Measurements from ENCODE around the gene MCM9.

Gene MCM9

DNA sequence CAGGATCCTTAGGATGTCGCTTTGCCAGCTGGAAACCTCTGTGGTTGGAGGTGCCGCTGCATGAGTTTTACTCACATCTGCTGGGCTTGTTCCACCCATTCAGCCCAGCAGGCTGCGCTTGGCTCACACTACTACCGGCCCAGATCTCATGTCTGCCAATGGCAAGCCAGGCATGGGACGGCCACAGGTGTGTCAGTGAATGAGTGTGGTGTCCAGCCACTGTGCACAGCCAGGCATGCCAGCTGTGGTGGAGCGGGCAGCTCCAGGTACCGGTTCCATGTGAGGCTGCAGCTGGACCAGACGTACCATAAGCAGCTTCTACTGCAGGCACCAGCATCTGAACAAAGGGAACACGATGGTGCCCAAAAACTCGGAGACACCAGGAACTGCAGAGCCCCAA is 74.1 kb downstream of the MCM9 start:
- DNase-seq, result no peak

DNA sequence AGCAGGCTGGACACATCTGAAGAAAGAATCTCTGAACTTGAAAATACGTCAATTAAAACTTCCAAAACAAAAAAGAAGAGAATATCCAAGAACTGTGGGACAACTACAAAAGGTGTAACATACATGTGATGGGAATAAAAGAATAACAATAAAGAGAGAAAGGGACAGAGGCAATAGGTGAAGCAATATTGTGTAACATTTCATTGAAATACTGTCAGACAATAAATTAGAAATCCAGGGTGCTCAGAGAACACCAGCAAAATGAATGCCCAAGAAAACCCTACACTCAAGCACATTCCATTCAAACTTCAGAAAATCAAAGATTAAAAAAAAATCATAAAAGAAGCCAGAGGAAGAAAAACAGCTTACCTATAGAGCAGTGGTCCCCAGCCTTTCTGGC is 74.6 kb downstream of the MCM9 start:
- DNase-seq, result no peak

DNA sequence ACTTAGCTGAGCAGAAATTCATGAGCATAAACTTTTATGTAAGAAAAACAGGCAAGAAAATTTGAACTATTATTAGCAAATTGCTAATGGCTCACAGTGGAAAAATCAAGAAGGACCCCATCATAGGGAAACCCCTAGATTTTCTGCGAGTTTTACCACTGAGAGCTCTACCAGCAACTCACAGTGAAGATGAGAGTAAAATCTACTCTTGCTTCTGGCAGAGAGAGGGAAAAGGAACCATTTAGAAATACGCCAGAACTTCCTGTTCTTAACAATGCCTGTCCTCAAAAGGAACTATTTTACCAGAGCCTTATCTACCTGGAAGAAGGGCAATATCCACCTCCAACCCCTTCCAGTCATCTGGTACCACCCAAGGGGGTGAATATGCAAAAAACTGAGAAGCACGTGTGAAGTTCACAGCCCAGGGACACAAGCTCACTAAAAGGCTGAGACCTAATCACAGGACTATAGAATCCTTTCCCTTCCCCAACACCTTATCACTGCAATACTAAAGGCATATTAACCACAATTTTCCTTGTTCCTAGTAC is 75.4 kb downstream of the MCM9 start:
- DNase-seq, result no peak

DNA sequence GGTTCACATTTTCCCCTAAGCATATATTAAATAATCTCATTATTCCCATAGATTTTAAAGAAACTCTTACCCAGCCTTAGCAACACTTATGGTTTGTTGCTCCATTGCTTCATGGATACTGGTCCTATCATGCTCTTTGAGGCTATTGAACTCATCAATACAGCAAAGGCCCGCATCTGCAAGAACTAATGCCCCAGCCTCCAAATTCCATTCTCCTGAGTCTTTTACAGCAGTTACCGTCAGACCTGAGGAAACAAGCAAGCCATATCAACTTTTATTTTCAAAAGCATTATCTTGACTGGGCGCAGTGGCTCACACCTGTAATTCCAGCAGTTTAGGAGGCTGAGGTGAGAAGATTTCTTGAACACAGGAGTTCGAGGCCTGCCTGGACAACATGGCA is 78.7 kb downstream of the MCM9 start:
- no peak for DNase-seq

DNA sequence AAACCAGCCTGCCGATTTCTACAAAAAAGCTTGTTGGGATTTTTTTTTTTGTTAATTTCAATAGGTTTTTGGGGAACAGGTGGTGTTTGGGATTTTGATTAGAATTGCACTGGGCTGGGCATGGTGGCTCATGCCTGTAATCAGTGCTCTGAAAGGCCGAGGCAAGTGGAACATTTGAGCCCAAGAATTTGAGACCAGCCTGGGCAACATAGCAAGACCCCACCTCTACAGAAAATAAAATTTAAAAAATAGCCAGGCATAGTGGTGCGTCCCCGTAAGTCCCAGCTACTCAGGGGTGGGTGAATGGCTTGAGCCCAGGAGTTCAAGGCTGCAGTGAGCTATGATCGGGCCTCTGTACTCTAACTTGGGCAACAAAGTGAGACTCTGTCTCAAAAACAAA is 81.6 kb downstream of the MCM9 start:
- DNase-seq, result no peak

DNA sequence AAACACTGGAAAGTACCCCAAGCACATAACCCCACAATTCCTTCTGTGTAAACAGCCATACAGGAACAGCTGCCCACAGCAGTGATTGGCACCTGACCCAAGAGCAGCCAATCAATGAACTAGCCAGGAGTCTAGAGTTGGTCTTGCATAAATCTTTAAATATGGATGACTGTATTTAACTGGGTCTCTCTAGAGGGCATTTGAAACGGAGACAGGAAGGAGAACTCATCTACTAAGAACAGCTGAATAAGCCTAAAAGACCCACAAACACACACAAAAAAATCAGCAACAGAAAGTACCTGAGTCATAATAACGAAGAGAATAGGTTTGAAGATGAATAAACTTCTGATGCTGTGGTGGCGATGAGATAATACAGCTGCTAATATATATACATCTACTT is 90.0 kb downstream of the MCM9 start:
- no peak for DNase-seq

DNA sequence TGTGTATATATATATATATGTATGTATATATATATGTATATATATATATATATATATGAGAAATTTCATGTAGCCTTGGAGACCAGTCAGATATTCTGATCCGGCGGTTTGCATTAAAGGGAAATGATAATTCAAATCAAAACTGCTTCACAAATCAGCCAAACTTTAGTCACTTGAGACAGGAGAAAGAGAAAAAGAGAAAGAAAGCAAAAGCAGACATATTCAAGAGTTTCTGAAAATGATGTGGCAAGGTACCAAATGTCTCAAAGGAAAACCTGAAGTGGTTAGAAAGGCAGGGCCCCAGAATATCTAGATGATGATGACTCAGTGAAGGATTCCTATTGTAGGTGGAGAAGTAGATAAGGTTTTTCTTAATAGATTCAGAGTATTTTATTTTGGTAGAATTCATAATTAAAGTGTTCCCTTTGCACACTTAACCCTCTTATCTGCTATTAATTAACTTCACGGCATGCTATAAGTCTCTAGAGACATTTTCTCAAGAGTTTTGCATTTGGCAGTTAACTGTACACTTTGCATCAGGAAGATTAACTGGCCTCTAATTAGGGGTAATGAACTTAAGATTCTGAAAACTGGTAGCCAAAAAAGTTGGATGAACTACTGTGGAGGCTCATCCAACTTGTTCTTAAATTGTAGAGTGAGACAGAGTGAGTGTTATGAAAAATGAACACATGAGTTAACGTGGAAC is 91.1 kb downstream of the MCM9 start:
- DNase-seq, result no peak

DNA sequence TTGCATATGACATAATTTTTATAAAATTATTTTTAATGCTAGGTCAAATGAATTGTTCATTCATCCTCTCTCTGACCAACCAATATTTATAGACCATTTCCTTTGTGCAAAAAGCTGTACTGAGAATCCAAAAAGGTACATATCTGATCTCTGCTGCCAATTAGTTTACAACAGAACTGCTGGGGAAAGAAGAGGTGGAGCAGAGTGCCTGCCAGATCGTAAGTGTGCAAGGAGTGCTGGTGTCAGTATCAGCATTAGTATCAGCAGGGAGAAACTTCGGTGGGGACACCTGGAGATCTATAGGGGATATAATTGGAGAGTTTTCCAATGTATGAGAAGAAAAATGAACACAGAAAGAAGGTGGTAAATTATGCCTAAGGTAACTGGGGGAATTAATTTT is 104.3 kb downstream of the MCM9 start:
- no peak for DNase-seq

DNA sequence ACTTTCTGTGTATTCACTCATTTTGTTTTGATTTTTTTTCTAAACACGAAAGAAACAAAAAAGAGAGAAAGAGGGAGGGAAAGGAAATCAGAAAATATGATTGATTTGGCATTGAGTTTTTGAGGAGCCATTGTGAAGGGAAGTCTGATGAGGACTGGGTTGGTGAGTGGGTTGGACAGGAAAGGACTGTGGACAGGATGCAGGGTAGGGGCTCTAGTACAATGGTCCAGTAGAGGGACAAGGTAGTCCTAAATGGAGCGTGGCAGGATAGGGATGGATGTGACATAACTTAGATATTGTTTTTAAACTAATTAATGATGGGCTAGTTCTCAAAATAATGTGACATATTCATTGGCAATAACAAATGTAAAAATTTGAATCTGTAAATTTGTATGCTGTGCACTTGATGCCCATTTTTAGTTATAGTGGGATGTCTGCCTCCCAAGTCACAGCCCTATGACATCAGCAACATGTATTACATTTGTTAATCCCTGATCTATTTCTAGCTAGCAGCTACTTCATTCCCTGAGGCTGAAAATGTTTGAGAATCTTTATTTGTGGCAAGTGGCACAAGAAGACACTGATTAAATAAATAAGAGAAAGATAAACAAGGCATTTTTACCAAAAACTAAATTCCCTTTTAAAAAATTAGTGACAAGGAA is 105.0 kb downstream of the MCM9 start:
- DNase-seq, result no peak

DNA sequence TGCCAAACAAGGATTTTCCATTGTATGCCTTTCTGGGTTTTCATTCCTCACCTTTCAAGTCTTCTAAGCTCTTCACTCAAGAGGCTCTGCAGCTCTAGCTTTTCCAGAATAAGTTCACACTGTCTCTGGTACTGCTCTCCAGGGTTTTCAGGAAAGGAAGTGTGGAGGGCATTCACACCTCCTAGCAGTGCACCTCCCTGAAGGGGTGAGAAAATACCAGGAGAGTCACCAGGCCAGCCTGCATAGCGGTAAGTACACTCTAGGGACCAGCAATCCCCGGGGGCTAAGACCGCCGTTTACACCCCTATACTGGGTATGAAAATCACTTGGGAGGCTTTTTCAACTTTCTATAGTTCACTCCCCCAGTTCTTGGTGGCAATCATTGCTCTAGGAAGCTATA is 108.9 kb downstream of the MCM9 start:
- no peak for DNase-seq

DNA sequence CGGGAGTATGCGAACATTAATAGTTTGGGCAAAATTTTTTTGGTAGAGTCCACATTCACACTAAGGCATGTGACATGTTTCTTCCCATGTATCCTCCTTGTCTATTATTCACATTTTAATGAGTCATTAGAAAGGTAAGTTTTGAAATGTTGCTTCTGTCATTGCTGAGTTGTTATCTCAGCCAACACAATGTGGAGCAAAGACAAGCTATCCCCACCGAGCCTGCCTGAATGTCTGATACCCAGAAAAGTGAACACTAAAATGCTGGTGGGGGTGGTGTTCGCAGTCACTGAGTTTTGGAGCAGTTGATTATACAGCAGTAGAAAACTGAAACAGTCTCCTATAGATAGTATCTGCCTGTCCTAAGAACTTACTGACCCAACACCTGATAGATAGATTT is 109.3 kb downstream of the MCM9 start:
- DNase-seq, result no peak

DNA sequence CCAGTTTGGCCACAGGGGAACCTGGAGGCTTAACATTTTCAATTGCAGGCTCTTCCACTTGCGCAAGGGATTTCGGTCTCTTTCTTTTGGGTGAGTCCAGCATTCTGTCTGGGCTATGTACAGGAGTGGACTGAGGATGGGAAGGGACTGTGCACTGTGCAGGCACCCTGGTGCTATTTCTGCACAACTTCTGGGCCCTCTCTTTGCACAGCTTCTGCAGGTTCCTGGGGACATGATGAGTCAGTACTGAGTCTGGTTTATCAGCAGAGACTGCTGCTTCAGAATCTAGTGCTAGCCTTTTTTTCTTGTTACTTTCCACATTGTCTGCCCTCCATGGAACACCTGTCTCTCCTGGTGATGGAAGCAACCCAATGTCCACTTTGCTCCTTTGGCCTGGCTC is 119.5 kb downstream of the MCM9 start:
- no peak for DNase-seq

DNA sequence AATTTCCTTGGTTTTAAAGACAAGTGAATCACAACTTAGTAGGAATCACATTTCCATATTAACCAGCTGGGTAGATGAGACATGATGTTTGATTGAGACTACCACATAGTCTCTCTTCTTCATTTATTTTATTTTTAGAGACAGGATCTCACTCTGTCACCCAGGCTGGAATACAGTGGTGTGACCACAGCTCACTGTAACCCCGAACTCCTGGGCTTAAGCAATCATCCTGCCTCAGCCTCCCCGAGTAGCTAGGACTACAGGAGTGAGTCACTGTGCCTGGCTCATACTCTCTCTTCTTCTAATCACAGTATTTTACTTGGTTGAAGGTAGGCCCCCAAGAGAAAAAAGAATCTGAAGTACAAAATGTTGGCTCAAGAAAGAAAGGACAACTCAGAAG is 121.2 kb downstream of the MCM9 start:
- peak; percentile 45 for DNase-seq

DNA sequence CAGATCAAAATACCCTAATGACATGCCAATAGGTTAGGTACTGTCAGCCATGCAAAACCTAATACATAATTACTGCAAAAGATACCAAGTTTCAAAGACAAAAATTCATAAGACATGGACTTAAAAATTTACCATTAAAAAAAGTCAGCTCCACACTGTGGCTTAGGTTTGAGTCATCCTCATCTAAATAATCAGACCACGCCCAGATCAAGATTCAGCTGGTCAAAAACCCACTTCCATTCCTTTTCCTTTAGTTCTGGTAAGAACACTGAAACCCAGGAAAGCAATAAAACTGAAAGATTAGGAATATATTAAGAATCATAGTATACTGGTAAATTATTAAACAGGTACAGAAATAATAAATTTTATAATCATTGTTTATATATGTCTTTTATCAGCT is 122.0 kb downstream of the MCM9 start:
- DNase-seq, result no peak

DNA sequence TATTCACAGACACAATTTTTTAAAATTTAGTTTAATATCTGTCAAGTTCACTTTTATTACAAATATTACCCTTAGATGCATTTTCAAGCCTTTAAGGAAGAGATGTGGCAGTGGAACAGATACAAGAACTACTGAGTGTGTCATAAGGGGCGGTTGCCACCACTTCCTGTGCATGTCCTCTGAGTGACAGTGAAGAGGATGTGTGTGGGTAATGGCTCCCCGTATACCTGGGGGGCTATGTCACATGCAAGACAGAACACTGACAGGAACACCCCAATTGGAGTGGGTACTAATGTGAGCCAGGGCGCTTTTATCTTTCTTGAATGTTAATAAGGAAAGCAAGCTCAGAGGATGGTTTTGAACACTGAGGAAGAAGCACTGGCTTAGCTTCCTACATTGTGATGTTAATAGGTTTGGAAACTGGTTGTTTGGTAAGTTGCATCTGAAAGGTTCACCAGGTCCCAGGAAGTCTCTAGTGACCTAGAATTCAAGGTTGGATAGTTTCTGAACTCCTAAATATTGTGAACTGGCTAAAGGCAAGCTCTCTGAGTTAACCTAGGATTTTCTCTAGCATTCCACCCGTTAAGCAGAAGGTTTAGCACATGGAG is 124.4 kb downstream of the MCM9 start:
- peak; percentile 56 for DNase-seq

DNA sequence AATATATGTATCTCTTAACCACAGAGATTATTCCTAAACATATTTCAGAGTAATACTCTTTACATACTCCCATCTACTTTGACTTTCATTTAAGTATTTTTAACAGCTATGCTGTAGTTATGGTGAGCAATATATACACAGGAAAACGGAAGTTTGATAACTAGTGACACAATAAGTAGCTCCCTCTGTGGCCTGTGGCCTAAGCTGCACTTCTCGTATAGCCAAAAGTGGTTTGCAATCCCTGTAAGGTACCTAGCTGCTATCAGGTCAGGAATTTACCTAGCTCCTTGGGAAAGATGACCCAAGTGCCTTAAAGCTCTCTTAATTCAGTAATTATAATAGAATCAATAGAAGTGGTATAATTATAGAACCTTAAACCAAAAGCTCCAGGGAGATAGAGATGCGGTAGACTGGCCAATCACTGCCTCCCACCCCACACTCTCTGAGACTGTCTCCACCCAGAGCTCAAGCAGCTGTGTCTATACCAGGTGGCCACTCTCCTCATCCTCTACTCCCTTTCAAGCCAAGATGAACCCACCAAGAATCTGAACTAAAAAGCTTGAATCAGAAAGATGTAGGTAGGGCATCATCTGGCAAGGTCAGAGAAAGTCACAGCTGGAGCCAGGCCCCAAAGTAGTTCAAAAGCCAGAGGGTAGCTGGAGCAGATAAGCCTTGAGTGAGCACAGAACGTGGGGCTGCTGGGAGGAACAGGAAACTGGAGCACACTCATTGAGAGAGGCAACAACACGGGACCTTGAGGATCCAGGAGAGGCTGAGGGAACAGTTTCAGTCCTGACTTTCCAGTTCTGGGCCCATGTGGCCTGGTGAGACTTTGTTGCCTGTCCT is 125.9 kb downstream of the MCM9 start:
- no peak for DNase-seq

DNA sequence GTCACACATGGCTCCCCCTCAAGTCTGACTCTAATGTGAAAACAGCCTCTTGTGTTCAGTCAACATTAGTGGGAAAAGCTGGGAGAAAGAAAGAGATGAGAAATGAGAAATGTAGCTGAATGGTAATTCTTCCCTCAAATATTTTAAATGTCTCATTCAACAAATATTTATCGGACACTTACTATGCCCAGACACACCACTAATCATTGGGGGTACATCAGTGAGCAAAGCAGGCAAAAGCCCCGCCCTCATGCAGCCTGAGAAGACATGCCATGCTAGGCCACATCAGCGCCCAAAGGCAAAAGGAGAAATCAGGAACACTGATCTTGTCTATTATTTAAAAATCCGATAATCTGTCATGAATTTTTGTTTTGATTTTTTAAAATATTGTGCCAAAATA is 130.9 kb downstream of the MCM9 start:
- DNase-seq, result no peak

DNA sequence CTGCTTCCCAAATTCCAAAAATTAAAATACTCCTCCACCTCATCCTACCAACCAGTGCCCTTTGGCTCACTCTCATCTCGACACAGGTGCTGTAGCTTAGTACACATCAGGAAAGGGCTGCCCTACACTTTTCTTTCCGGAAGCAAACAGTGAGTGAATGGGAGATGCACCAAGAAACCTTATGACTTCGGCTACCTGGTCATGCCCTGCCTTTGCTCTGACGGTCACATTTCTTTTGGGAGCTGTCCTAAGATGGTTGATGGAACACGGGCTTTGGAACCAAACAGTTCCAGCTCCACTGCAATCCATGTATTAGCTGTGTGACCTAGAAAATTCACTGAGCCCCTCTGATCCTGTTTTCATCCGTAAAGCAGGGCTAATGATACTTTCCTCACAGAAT is 133.7 kb downstream of the MCM9 start:
- no peak for DNase-seq

DNA sequence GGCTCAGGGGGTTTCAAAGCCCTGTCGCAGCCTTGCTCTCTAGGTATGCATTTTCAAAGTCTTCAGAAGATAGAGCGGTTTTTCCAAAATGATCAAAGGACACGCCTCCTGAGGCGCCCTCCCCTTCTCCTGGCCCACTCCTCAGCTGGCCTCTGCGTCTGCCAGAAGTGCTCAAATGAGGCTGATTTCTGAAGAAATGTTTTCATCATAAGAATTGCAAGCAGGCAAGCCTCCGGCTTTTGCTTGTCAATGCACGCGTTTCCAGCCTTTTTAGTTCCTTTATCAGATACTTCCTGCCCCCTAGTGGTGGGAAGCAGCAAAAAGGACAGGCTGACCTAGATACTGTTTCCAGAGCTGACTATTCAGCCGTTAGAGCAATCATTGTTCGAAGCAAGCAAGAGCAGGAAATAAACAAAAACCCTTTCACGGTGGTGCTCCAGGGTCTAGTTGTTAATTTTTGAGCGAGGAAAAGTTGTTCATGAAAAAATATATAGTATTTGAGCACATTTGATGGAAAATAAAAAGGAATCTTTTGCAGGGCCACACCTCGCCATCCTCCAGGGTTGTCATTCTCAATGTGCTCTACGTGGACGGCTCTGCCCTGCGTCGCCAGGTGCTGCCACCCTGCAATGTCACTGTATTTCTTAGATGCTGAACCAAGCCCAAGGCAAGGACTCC is 134.4 kb downstream of the MCM9 start:
- peak; percentile 85 for DNase-seq

DNA sequence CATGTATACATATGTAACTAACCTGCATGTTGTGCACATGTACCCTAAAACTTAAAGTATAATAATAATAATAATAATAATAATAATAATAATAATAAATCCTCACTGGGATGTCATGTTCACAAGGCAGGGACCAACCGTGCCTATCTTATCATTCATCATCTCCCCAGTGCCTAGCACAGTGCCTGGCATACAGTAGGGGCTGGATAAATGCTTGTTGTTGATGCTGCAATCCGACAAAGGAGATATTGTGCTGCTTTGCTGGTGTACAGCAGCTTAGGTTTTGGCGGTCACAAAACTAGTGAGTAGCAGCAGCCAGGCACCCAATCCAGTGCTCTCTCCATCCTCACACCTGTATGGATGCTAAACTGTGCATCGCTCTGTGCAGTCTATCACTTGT is 135.1 kb downstream of the MCM9 start:
- no peak for DNase-seq

DNA sequence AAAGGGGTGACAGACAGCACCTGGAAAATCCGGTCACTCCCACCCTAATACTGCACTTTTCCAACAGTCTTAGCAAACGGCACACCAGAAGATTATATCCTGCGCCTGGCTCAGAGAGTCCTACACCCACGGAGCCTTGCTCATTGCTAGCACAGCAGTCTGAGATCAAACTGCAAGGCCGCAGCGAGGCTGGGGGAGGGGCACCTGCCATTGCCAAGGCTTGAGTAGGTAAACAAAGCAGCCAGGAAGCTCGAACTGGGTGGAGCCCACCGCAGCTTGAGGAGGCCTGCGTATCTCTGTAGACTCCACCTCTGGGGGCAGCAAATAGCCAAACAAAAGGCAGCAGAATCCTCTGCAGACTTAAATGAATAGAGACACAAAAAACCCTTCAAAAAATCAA is 138.4 kb downstream of the MCM9 start:
- DNase-seq, result peak; percentile 79

DNA sequence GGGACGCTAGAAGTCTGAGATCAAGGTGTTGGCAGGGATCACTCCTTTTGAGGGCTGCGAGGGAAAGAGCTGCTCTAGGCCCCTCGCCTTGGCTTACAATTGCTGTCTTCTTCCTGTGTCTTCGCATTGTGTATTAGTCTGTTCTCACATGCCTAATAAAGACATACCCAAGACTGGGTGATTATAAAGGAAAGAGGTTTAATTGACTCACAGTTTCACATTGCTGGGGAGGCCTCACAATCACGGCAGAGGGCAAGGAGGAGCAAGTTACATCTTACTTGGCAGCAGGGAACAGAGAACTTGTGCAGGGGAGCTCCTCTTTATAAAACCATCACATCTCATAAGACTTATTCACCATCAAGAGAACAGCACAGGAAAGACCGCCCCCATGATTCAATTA is 143.5 kb downstream of the MCM9 start:
- peak; percentile 33 for DNase-seq

DNA sequence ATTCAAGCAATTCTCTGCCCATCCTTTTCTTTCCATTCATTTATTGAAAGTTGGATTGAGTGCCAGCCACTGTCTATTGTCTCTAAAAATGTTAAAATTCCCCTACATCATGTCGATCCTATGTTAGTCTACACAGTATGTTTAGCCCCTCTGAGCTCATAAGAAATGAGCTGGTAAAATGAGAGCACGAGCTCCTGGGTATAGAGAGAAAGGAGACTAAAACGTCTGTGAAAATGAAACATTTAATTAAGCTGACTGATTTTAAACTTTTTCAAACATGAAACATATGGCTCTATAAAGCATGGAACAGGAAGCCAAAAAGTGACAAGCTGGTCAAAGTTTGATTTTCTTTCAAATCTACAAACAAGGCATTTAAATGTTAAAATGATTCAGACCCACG is 145.0 kb downstream of the MCM9 start:
- DNase-seq, result no peak
